ENCODE measurements around the gene SLC2A9. TPM values are rescaled to one million over a fixed set of nuclear protein-coding genes. Genes with fewer than 3 reads are reported as not detected.

SLC2A9 gene
- total RNA-seq, 2 donors from 2014 or later = 9.1 to 17.5 TPM

DNA sequence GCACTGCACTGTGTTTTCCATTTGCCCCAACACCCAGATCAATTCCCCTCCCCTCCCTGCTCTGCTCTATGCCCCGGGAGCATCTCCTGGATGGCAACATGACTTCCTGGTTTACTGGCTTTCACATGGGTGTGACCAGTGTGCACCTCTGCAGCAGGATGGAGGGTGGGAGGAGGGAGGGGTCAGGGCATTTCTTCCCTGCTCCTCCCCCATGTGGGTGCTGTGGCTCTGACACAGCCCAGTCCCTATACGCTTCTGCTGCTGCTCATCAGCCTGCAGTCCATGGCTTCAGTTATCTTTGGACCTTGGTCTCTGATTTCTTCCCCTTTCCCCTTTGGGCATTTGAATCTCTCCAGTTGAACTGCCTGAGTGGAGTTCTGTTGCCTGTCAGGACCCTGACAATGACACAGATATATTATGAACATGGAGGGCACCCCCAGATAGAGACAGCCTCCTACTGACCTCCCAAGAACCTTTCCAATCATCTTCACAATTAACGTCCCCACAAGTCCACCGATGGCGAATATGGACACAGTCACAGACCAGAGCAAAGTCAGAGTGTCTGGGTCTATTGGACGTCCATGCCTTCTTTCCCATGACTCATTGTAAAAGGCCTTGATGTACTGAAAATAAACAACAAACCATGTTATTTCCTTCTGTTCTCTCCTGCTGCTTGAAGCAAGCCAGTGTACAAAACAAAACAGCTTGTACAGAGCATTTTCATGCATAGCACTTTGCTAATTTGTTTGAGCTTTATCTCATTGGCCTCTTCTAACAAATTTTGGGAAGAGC lies 24.8 kb downstream of the SLC2A9 start:
- Histone ChIP-seq H3K27ac (no peak overlapping the region), H3K4me1 (ENCODE audit: control insufficient read depth in 1 of 2, low read depth in 2 of 2) (no peaks in the 10 kb centered on the region), H3K36me3 (no peaks in the 10 kb centered on the region), H3K27me3 (replicated peaks; ENCODE audit: insufficient read depth) (no peaks in the 10 kb centered on the region), H3K4me3 (no peak overlapping the region), H3K9me3 (no peaks in the 10 kb centered on the region)
- TF ChIP-seq, protein P1, sequence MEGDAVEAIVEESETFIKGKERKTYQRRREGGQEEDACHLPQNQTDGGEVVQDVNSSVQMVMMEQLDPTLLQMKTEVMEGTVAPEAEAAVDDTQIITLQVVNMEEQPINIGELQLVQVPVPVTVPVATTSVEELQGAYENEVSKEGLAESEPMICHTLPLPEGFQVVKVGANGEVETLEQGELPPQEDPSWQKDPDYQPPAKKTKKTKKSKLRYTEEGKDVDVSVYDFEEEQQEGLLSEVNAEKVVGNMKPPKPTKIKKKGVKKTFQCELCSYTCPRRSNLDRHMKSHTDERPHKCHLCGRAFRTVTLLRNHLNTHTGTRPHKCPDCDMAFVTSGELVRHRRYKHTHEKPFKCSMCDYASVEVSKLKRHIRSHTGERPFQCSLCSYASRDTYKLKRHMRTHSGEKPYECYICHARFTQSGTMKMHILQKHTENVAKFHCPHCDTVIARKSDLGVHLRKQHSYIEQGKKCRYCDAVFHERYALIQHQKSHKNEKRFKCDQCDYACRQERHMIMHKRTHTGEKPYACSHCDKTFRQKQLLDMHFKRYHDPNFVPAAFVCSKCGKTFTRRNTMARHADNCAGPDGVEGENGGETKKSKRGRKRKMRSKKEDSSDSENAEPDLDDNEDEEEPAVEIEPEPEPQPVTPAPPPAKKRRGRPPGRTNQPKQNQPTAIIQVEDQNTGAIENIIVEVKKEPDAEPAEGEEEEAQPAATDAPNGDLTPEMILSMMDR (IDR thresholded peaks at IDR 0.05) = no peak
- ATAC-seq (ENCODE audit: insufficient number of reproducible peaks, low FRiP score, low read depth) (no peak), DNase-seq (ENCODE audit: low spot score) (no peak)

- Histone ChIP-seq H3K36me3 (no peaks in the 10 kb centered on the region), H3K4me1 (ENCODE audit: control insufficient read depth in 1 of 2, low read depth in 2 of 2) (no peaks in the 10 kb centered on the region), H3K9me3 (no peaks in the 10 kb centered on the region), H3K27ac (no peak overlapping the region), H3K27me3 (replicated peaks; ENCODE audit: insufficient read depth) (no peaks in the 10 kb centered on the region), H3K4me3 (no peak overlapping the region)
- no peak for DNase-seq (ENCODE audit: low spot score)
- ATAC-seq (ENCODE audit: insufficient number of reproducible peaks, low FRiP score, low read depth) = no peak
- TF ChIP-seq, protein P1 (IDR thresholded peaks at IDR 0.05) = no peak
These were observed 26.9 kb downstream of the SLC2A9 start for GRCh38 chr4:9994246-9994847.

DNA sequence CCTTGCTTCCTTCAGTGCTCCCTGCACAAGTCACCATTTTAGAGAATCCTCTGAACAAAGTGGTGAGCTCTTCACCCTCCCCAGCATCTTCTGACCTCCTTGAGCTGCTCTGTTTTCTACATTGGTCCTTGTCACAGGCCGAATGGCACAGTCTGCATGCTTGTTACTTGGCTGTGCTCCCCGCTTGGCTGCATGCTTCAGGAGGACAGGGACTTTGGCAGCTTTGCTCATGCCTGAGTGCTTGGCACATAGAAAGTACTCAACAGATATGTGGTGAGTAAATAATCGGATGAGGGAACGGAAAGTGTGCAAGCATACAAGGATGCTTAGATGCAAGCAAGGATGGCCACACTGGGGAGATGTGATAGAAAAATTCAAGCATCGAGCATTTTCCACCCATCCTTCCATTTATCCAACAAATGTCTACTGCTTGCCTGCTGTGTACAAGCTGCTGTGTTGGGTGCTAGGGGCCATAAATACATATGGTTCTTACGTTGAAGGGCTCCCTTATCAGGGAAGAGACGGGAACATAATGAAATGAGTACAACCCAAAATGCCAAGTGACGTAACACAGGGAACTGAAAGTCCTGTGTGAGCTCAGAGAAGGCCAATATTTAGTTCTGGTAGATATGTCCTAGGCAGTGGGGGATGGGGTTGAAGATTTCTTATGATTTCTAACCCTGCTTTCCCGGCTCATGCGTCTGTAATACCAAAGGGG lies 31.2 kb downstream of the SLC2A9 start:
- Histone ChIP-seq H3K4me3 (no peak overlapping the region), H3K27ac (no peak overlapping the region), H3K9me3 (no peaks in the 10 kb centered on the region), H3K4me1 (ENCODE audit: control insufficient read depth in 1 of 2, low read depth in 2 of 2) (no peaks in the 10 kb centered on the region), H3K36me3 (no peaks in the 10 kb centered on the region), H3K27me3 (replicated peaks; ENCODE audit: insufficient read depth) (no peaks in the 10 kb centered on the region)
- DNase-seq (ENCODE audit: low spot score) (no peak), ATAC-seq (ENCODE audit: insufficient number of reproducible peaks, low FRiP score, low read depth) (no peak)
- TF ChIP-seq, protein P1 (IDR thresholded peaks at IDR 0.05) = no peak

GRCh38 chr4:9988933-9989332 lies 32.4 kb downstream of the SLC2A9 start:
- no peak for DNase-seq (ENCODE audit: low spot score)
- no peak overlapping the region for H3K27ac ChIP-seq

More at GRCh38 chr4:9988933-9989332, 32.4 kb downstream of the SLC2A9 start:
- Histone ChIP-seq H3K36me3 (no peaks in the 10 kb centered on the region), H3K4me3 (no peak overlapping the region), H3K27me3 (replicated peaks; ENCODE audit: insufficient read depth) (no peaks in the 10 kb centered on the region), H3K9me3 (no peaks in the 10 kb centered on the region), H3K4me1 (ENCODE audit: control insufficient read depth in 1 of 2, low read depth in 2 of 2) (no peaks in the 10 kb centered on the region)
- ATAC-seq (ENCODE audit: insufficient number of reproducible peaks, low FRiP score, low read depth) = no peak
- TF ChIP-seq, protein P1 (IDR thresholded peaks at IDR 0.05) = no peak

All from thoracic aorta (tissue), 2 donors.